Adipose tissue (tissue), 3 donors: ENCODE data around the gene TNRC6C. TPM values are rescaled to one million over a fixed set of nuclear protein-coding genes. Genes with fewer than 3 reads are reported as not detected.
A peak's percentile ranks its signal among the peaks of the same experiment; 100 is the strongest.

Experiments used
- H3K27ac ChIP-seq: one replicate; pipeline ENCODE4 v1.5.1; 2013; ENCODE audit warnings: low read depth, low read length
- WGBS, 3 donors: extraction: QIAGEN DNeasy Blood & Tissue Kit; methylation state at CpG; one replicate each; pipeline ENCODE4 v1.1.7; 2013; 5-methylcytosine and 5-hydroxymethylcytosine counted together
- polyA plus RNA-seq, 3 donors: library from polyadenylated mRNA; stranded (reverse); fragments of 200-250 nt; gene quantifications; one replicate each; pipeline ENCODE4 v1.2.3, GENCODE V29; 2013
- donor health status: healthy with polysubstance abuse.
- donor health status: Bipolar disorder and iron deficiency.
- donor health status: healthy.

Gene TNRC6C
- polyA plus RNA-seq, 3 donors, result 2.0 to 7.9 (median 5.5) TPM

GRCh38 chr17:78125976-78126894 is 167.7 kb downstream of the TNRC6C start:
- H3K27ac ChIP-seq, result no peak overlapping the region
- 53 to 72% (median 54%) methylated on average over 25 of the region's 25 CpGs for WGBS, 3 donors

GRCh38 chr17:78126895-78127238 is 168.4 kb downstream of the TNRC6C start:
- WGBS, 3 donors, result 37 to 73% (median 40%) methylated on average over 6 of the region's 6 CpGs
- peak overlapping the region; percentile 7 for H3K27ac ChIP-seq

- 10 to 29% (median 17%) methylated on average over 24 to 25 of the region's 25 CpGs for WGBS, 3 donors
- peak overlapping the region; percentile 34 for H3K27ac ChIP-seq
Observed at GRCh38 chr17:78127239-78127887, 168.9 kb downstream of the TNRC6C start.

DNA sequence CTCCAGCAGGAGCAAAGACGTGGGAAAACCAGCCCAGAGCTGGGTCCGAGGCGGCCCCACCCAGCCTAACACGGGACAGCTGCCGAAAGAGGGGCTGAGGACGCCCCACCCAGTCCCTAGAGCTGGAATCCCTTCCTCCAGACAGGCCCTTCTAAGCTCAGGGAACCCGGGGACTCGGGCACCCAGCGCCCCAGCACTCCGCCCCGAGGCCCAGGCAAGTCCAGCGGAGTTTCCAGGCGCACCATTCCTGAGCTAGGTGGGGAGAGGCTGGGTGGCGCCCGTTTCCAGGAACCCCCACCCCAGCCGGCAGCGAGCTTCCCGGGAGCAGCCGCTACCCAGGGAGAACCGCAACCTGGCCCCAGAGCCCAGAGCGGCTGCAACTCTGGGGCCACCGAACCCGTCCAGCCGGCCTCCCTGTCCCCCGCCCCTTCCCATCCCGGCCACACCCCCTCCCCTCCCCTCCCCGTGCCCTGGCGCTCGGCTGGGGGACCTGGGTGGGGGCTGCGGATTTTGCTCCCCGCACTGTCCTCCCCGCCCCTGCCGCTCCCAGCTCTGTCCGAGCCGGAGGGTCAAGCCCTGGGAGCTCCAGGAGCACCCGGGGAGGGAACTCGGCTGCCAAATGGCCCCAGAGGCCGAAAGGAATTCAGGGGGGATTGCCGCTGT is 169.5 kb downstream of the TNRC6C start:
- H3K27ac ChIP-seq, result peak overlapping the region; percentile 34

GRCh38 chr17:78128551-78129350 is 170.2 kb downstream of the TNRC6C start, which contains the start of gene TMC6:
TMC6 (minus strand) TSS chr17:78128755; CDS start chr17:78126832, 1,923 bp downstream.
- peak within 1 kb of the TSS; percentile 34 for H3K27ac ChIP-seq
- 3 to 5% (median 3%) methylated on average over 29 to 54 of the region's 54 CpGs for WGBS, 3 donors

More for the DNA sequence above, 169.5 kb downstream of the TNRC6C start:
- 1 to 2% (median 1%) methylated on average over 30 to 39 of the region's 39 CpGs for WGBS, 3 donors

- WGBS, 3 donors, result 66 to 75% (median 69%) methylated on average over 4 of the region's 4 CpGs
- H3K27ac ChIP-seq, result no peak overlapping the region
Observed at GRCh38 chr17:78129351-78130089, 171.0 kb downstream of the TNRC6C start.

DNA sequence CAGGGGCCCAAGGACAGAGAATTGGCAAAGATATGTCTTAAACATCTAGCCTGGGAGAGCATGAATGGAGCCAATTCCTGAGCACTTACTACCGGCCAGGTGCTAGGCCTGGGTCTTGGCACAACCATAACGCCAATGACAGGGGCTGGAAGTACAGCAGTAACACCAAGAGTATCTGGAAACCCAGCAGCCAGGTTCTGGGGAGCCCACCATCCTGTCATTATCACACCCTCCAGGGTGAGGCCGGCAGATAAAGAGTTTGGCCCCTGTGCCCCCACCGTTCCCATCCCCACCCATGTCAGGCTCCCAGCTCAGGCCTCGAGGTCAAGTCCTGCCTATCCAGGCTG is 171.6 kb downstream of the TNRC6C start:
- 24 to 31% (median 26%) methylated on average over 5 of the region's 5 CpGs for whole genome bisulfite sequencing, 3 donors
- no peak overlapping the region for H3K27ac ChIP-seq

- no peak within 1 kb of the TSS for H3K27ac ChIP-seq
- 40 to 77% (median 46%) methylated on average over 10 of the region's 10 CpGs for WGBS, 3 donors
Observed at GRCh38 chr17:78130437-78131101, 172.1 kb downstream of the TNRC6C start, which contains the start of gene TMC8. TMC8 (plus strand) TSS chr17:78130771; CDS start chr17:78131589, 818 bp downstream.

GRCh38 chr17:78131172-78132083 is 172.9 kb downstream of the TNRC6C start:
- WGBS, 3 donors, result 17 to 29% (median 20%) methylated on average over 57 to 73 of the region's 74 CpGs

DNA sequence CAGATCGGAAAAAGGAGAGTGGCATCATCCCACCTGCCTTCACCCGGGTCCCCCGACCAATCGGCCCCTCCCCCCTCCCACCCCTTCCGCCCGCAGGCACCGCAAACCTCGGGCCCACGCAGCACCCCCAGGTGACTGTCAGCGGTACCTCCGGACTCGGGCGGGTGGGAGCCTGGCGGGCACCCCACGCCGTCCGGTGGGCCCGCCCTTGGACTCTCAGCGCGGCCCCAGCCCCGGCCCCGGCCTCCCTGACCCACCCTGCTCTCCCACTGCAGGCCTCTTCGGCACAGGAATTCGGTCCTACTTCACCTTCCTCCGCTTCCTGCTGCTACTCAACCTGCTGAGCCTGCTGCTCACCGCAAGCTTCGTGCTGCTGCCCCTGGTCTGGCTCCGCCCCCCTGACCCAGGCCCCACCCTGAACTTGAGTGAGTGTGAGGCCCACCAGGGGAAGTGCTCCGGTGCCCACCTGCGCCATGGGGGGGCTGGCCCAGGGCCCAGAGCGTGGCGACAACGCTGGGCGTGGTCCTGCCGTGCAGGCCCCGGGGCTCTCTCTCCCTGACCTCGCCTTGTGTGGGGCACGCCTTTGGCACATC is 173.7 kb downstream of the TNRC6C start:
- H3K27ac ChIP-seq, result no peak overlapping the region
- WGBS, 3 donors, result 23 to 31% (median 28%) methylated on average over 33 to 38 of the region's 38 CpGs

More at GRCh38 chr17:78131172-78132083, 172.9 kb downstream of the TNRC6C start:
- no peak overlapping the region for H3K27ac ChIP-seq

GRCh38 chr17:78132767-78133178 is 174.3 kb downstream of the TNRC6C start:
- WGBS, 3 donors, result 72 to 92% (median 75%) methylated on average over 9 of the region's 9 CpGs
- no peak overlapping the region for H3K27ac ChIP-seq

DNA sequence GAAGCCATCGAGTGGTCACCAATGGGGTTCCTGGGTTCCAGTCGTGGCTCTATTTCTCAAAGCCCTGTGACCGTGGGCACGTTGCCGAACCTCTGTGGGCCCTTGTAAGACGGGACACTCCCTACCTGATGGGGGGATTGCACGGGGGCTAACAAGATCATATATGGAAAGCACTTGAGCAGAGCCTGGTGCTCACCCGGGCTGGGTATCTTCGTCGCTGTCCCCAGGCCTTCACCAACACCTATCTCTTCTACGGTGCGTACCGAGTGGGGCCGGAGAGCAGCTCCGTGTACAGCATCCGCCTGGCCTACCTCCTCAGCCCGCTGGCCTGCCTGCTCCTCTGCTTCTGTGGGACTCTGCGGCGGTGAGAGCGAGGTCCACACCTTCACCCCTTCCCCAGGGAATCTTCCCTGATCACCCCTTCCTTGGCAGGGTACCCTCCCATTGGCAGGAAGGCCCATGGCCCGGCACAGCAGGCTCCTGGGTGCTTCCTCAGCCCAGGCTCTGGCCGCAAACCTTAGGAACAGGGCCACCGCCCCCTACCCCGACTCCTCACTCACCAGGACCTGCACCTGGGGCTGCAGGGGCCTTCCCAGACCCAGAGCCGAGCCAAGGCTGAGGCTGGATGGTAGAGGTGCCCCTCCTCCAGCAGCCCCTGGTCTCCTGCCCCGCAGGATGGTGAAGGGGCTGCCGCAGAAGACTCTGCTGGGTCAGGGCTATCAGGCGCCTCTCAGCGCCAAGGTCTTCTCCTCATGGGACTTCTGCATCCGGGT is 174.9 kb downstream of the TNRC6C start:
- H3K27ac ChIP-seq, result no peak overlapping the region
- WGBS, 3 donors, result 76 to 86% (median 77%) methylated on average over 30 of the region's 30 CpGs

DNA sequence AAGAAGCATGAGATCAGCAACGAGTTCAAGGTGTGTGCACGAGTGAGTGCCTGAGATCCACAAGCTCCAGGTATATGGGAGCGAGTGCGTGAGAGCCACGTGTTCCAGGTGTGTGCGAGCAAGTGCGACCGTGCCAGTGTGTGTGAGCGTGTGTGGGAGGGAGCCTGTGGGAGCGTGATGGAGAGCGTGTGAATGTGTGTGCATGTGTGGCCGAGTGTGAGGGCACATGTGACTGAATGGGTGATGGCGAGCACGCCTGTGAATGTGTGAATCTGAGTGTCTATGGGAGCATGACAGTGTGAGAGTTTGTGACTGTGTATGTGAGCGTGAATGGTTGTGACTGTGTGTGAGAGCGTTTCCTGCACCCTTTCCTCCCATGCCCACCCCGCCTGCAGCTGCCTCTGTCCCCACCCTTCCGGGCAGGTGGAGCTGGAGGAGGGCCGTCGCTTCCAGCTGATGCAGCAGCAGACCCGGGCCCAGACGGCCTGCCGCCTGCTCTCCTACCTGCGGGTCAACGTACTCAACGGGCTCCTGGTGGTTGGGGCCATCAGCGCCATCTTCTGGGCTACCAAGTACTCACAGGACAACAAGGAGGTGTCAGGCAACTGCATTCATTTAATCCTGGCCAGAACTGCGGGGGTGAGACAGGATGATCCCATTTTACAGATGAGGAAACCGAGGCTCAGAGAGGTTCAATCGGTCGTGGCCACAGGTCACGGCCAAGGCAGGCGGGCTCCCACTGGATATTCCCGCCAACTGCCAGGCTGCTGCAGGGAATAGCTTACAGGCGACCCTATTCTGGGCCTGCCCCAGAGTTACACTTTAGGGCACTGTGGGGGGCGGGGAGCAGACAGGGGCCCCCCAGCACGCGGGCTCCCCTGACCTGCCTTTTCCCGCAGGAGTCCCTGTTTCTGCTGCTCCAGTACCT is 175.7 kb downstream of the TNRC6C start:
- no peak overlapping the region for H3K27ac ChIP-seq
- WGBS, 3 donors, result 48 to 54% (median 52%) methylated on average over 39 of the region's 39 CpGs

DNA sequence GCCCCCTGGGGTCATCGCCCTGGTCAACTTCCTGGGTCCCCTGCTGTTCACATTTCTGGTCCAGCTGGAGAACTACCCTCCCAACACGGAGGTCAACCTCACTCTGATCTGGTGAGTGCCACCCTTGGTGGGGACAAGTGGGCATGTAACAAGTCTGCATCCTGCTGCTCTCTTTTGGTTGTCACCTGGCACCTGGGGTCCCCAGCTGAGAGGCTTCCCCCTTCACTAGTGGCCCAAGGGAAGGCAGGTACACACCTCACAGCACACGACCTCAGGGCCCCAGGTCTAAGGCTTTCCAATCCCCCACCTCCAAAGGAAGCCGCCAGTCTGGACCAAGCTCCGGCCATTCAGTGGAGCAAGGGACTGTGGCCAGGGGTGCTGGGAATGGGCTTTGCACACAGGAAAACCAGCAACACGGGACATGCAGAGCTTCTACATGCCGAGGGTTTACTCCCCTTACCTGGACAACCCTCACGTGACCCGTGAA is 176.4 kb downstream of the TNRC6C start:
- H3K27ac ChIP-seq, result no peak overlapping the region

More for the DNA sequence above, 176.4 kb downstream of the TNRC6C start:
- 78 to 85% (median 80%) methylated on average over 9 of the region's 9 CpGs for WGBS, 3 donors
